ENCODE measurements around the gene FBXO36.

The FBXO36 gene

GRCh38 chr2:229974266-229974665 lies 52.0 kb downstream of the FBXO36 start:
- no peak for DNase-seq

GRCh38 chr2:229980431-229981184 lies 58.3 kb downstream of the FBXO36 start:
- no peak for DNase-seq

DNA sequence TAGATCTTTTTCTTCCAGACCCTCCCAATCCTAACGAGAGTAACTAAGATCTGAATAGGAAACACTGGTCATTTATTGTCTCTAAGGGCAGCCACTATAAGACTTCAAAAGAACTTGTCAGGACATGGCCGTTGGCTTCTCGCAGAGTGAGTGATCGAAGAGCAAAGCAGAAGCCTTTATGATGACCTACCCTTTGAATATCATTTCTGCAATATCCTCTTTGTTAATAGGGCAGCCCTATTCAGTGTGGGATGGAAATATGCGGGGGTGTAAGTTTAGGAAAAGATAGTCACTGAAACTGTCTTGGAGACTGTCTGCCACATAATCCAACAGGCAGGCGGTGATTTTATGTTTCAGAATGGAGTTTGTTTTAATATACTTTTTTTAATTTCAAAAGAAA lies 70.9 kb downstream of the FBXO36 start:
- no peak for DNase-seq

DNA sequence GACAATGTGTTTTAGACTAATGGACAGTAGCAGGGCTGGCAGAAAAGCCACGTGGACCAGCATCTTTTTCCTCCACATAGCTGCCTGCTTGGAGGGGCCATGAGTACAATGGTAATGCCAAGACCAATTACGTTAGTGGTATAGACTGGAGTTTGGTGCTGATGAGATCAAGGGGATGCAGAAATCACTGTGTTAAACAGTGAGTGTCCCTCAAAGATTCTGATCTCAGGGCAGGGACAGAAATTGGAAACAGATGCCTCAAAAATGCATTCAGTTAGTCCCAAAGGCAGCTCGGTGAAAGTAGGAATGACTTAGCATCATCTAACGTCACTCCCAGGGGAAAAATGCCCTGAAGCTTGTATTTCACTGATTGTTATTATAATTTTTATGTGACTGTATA lies 74.0 kb downstream of the FBXO36 start:
- DNase-seq, result no peak

GRCh38 chr2:229997565-229997964 lies 75.3 kb downstream of the FBXO36 start:
- no peak for DNase-seq

DNA sequence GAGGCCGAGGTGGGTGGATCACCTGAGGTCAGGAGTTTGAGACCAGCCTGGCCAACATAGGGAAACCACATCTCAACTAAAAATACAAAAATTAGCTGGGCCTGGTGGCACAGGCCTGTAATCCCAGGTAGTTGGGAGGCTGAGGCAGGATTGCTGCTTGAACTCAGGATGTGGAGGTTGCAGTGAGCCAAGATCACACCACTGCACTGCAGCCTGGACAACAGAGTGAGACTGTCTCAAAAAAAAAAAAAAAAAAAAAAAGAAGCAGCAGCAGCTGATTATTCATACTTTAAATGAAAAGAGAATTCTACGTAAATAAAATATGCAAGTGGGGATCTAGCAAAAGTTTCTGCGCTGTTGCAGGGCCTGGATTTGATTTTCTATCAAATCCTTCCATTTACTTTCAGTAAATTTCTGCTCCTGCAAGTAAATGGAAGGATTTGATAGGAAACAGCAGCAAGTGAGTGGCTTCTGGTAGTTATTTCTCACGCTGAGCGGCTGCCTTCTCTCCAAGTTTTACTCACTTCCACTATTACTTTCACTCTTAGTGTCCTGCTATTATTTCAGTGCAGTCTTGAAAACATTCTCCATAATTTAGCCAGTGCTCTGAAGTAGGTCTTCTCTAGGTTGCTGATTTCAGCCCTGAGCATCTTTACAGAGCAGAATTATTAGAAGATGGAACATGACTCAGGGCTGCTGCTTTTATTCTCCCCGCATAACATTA lies 78.0 kb downstream of the FBXO36 start:
- no peak for DNase-seq

DNA sequence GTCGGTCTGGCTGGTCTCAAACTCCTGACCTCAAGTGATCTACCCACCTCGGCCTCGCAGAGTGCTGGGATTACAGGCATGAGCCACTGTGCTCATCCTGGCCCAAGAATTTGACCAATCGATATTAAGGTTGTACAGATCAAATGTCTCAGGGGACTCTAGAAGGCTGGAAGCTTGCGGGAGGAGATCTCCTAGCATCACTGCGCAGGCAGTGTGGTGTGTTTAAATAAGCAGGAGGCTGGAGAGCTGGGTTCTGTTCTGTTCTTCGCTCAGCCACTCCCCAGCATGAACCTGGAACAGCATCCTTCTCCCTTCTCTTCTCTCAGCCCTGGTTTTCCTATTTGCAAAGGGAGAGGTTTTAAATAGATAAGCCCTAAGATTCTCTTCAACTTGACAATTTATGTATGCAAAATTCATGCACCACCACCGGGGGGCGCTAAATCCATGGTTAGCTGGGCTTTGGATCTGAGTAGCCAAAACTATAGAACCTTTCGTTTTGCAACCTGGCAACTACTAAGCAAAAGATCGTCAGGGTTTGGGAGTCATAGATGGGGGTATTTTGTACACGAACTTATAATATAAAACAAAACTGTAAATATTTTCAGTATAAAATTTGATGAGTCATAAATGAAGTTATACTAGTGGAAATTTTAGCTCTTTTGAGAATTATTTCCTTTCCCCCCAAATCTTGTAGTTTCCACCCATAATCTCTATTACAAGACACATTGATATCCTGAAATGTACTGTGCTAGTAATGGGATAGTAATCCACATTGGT lies 85.8 kb downstream of the FBXO36 start:
- peak; percentile 55 to 80 (median 70) for DNase-seq

DNA sequence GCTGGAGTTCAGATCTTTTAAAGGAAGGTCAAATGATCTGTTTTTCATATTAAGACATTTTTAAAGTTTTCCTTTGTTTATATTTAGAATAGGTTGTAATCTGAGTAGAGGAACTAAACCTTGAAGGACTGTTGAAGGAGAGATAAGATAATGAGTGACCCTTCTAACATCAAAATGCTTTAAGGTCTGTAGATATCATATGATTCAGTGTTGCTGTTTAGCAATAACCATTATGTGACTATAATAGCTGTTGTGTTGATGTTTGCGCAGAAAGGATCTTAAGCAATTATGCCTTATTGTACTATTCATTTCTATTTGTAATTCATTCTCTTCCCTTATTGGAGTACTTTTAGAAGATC lies 86.4 kb downstream of the FBXO36 start:
- no peak for DNase-seq

GRCh38 chr2:230010501-230010900 lies 88.2 kb downstream of the FBXO36 start:
- no peak for DNase-seq

DNA sequence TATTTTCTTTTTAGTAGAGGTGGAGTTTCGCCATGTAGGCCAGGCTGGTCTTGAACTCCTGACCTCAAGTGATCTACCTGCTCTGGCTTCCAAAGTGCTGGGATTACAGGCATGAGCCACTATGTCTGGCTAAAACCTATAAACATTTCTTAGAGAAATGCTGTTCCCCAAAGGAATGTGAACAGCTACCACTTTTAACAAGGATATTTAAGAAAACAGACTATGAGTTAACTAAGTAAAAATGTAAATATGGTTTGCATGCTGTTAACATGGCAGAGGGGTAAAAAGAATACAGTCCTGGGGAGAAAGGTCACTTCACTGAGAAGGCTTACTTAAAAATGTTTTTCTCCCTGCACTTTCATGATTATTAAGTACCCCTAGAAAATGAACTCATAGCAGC lies 89.3 kb downstream of the FBXO36 start:
- no peak for DNase-seq

GRCh38 chr2:230012267-230012884 lies 90.1 kb downstream of the FBXO36 start:
- DNase-seq, result no peak

DNA sequence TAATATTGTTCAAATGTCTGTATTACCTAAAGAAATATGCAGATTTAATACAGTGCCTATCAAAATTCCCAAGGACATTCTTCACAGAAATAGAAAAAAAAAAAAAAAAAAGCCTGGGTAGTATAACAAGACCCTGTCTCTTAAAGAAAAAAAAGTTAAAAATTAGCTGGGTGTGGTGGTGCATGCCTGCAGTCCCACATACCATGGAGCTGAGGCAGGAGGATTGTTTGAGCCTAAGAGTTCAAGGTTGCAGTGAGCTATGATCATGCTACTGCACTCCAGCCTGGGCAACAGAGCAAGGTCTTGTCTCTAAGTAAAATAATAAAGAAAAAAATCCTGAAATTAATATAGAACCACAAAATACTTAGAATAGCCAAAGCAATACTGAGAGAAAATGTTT lies 94.5 kb downstream of the FBXO36 start:
- no peak for DNase-seq

GRCh38 chr2:230018153-230018552 lies 95.8 kb downstream of the FBXO36 start:
- no peak for DNase-seq

DNA sequence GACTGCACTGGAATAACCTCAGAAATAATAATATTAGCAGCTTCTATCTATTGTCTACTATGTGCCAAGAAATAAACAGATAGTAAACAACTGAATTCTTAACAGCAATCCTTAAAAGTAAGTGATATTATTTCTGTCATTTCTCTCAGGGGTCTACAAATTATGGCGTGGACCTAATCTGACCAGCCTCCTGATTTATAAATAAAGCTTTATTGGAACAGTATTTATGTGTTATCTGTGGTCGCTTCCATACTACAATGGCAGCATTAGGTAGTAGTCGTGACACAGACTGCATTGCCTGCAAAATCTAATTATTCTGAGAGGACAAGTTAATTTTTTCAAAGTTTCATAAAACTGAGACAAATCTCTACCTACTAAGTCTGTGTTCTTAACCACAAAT lies 97.4 kb downstream of the FBXO36 start:
- no peak for DNase-seq

GRCh38 chr2:230023313-230023712 lies 101.0 kb downstream of the FBXO36 start:
- no peak for DNase-seq

DNA sequence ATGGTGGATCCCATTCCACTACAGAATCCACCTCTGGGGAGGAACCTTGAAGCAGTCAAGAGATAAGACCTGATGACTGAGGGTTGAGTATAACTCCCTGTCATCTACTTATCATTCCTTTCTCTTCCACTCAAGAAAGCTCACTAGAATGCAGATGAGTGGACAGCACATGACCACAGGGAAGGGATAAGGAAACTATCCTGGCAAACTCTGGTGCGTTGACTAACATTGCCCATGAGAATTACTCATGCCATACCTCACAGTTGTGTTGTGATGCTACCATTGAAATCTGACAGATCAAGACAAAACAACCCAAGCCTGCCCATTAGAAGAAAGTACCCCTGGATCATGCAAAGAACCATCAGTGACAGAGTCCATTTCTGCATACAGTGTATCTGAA lies 119.9 kb downstream of the FBXO36 start:
- DNase-seq, result no peak

- DNase-seq, result no peak
These were observed 120.7 kb downstream of the FBXO36 start for GRCh38 chr2:230043025-230043424.

DNA sequence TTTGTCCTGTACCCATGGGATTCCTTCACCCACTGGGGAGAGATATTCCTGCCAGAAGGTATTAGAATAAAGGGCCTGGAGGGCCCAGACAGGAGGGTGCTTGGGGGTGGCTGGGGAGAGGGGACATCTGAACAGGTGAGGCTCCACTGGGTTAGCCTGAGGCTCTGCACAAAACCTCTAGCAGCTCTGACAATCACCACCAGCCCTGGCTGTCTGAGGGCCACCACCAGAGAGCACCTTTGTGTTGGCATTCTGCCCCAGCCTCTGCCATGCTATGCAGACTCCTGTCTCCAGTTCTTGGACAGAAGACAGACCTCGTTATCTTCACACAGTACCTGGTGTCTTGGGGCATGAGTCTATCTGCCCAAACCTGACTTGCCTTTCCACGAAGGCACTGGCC lies 121.2 kb downstream of the FBXO36 start:
- DNase-seq, result no peak

- no peak for DNase-seq
These were observed 124.2 kb downstream of the FBXO36 start for GRCh38 chr2:230046491-230046890.

DNA sequence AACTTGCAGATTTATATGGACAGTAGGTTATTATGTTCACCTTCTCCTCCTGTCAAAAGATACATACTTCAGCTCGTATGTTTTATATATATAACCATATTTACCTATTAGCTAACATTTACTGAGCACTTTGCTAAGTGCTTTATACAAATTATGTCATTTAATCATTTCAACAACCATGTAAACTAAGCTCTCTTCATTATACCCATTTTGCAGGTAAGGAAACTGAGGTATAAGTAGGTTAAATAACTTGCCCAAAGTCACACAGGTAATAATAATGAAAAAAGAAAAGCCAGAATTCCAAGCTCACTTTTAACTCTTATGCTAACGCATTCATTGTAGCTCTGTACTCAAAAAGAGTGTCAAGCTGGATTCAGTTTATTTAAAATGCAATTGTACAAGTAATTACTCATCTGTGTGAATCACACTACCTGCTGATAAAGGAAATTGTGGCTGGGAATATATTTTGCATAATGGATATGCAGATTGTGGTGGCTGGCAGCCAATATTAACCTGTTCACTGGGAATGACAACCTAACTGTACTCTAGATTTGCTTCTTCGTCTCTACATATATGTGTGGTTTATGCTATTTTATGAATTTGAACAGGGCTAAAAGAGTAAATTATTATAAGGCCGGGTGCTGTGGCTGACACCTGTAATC lies 125.8 kb downstream of the FBXO36 start:
- no peak for DNase-seq

- DNase-seq, result no peak
These were observed 127.8 kb downstream of the FBXO36 start for GRCh38 chr2:230050136-230050535.

GRCh38 chr2:230052299-230052698 lies 130.0 kb downstream of the FBXO36 start:
- no peak for DNase-seq

Data from activated CD4-positive, CD25-positive, alpha-beta regulatory T cell (primary cell).